Caco-2 (cell line): ENCODE results near the gene ZFYVE9. TPM values are rescaled to one million over a fixed set of nuclear protein-coding genes. Genes with fewer than 3 reads are reported as not detected.

ENCODE experiments used
- BruUV-seq: library from RNA; stranded (reverse); fragments of 400-500 nt; replicated peaks from 2 replicates; lab custom pipeline; 2021; lab: Mats Ljungman, UMichigan
- CTCF ChIA-PET: fragments of 300-600 bp; sonication (Branson Sonifier 250); formaldehyde crosslinking; loops from one replicate; lab custom pipeline; 2022; ENCODE audit warnings: antibody characterized with exemption; lab: Charles Lee
- POLR2A ChIA-PET: fragments of 300-600 bp; sonication (Branson Sonifier 250); formaldehyde crosslinking; loops from one replicate; lab custom pipeline; 2022; ENCODE audit warnings: antibody characterized with exemption; lab: Charles Lee
- DNase-seq, 2 experiments: peaks; one replicate each; pipeline versions ENCODE4 v3.0.0 to v3.0.0-alpha.2; 2020 to 2022
- H3K27me3 ChIP-seq: replicated peaks from 2 replicates; pipeline ENCODE4 v1.6.0; 2011; ENCODE audit warnings: low read length; ENCODE audit not compliant: control insufficient read depth, insufficient read depth
- H3K36me3 ChIP-seq: 2 replicates; pipeline ENCODE4 v1.5.1; 2011; ENCODE audit warnings: low read length; ENCODE audit not compliant: control insufficient read depth, insufficient read depth
- H3K4me1 ChIP-seq: fragments of 250-450 bp; sonication (Bioruptor Pico); 2 replicates; pipeline ENCODE4 v1.5.1; 2020; ENCODE audit warnings: mild to moderate bottlenecking
- H3K4me3 ChIP-seq: 2 replicates; pipeline ENCODE4 v1.5.1; 2011; ENCODE audit warnings: low read depth, mild to moderate bottlenecking, control low read depth, low read length
- H3K9me3 ChIP-seq: fragments of 250-450 bp; sonication (Bioruptor Pico); 2 replicates; pipeline ENCODE4 v1.5.1; 2020; ENCODE audit warnings: mild to moderate bottlenecking, moderate library complexity
- H3K27ac Mint-ChIP-seq: one replicate; pipeline ENCODE4 v1.8.0; 2022; ENCODE audit warnings: mixed read lengths; ENCODE audit not compliant: unreplicated experiment
- H3K27me3 Mint-ChIP-seq: one replicate; pipeline ENCODE4 v1.8.0; 2022; ENCODE audit warnings: mixed read lengths; ENCODE audit not compliant: insufficient read depth, unreplicated experiment
- H3K36me3 Mint-ChIP-seq: one replicate; pipeline ENCODE4 v1.8.0; 2022; ENCODE audit warnings: mild to moderate bottlenecking, mixed read lengths; ENCODE audit not compliant: insufficient read depth, unreplicated experiment
- H3K4me1 Mint-ChIP-seq: one replicate; pipeline ENCODE4 v1.8.0; 2022; ENCODE audit warnings: low read depth, mixed read lengths; ENCODE audit not compliant: unreplicated experiment
- H3K4me3 Mint-ChIP-seq: one replicate; pipeline ENCODE4 v1.8.0; 2022; ENCODE audit warnings: mild to moderate bottlenecking, moderate library complexity, mixed read lengths; ENCODE audit not compliant: unreplicated experiment
- H3K9me3 Mint-ChIP-seq: one replicate; pipeline ENCODE4 v1.8.0; 2022; ENCODE audit warnings: mixed read lengths; ENCODE audit not compliant: unreplicated experiment
- CTCF ChIP-seq, 2 experiments: fragments of 200-600 bp in 1 of 2; IDR thresholded peaks; 1 replicate in 1 of 2; 2 replicates in 1 of 2; pipeline versions ENCODE4 v1.5.1 to v1.8.0; 2011 to 2022; ENCODE audit warnings: antibody characterized with exemption in 1 of 2, control low read depth in 1 of 2, inconsistent platforms in 1 of 2, low read depth in 1 of 2, low read length in 1 of 2, mild to moderate bottlenecking in 1 of 2, moderate library complexity in 1 of 2; ENCODE audit not compliant: insufficient read depth in 1 of 2, severe bottlenecking in 1 of 2, unreplicated experiment in 1 of 2
- intact Hi-C: fragments of 100-400 bp; cut with micrococcal nuclease; formaldehyde crosslinking; loops from one replicate; pipeline ENCODE4 v1.10.0; 2022; ENCODE audit not compliant: unreplicated experiment
- total RNA-seq: library from RNA; stranded (reverse); gene quantifications from 2 replicates; pipeline ENCODE4 v1.2.3, GENCODE V29; 2022

ZFYVE9 gene
- total RNA-seq, 1 experiment from 2014 or later: 18.4 TPM

- no peaks in the 10 kb centered on the region for H3K36me3 Mint-ChIP-seq
These were observed 9.1 kb downstream of the ZFYVE9 start for GRCh38 chr1:52150946-52151345.

GRCh38 chr1:52152572-52152971, 10.7 kb downstream of the ZFYVE9 start:
- Histone ChIP-seq H3K4me1 (no peaks in the 10 kb centered on the region), H3K36me3 (no peaks in the 10 kb centered on the region), H3K9me3 (no peaks in the 10 kb centered on the region), H3K27me3 (no peaks in the 10 kb centered on the region), H3K4me3 (no peak overlapping the region)
- DNase-seq: no peak
- no peaks in the 10 kb centered on the region for H3K9me3 Mint-ChIP-seq
- CTCF ChIA-PET: no interaction called here
- no peaks in the 10 kb centered on the region for H3K4me1 Mint-ChIP-seq
- POLR2A ChIA-PET: no interaction called here
- no peaks in the 10 kb centered on the region for H3K36me3 Mint-ChIP-seq
- no TSS peak for BruUV-seq
- H3K27me3 Mint-ChIP-seq: no peaks in the 10 kb centered on the region
- H3K4me3 Mint-ChIP-seq: no peak overlapping the region
- no peak for TF ChIP-seq CTCF (IDR thresholded peaks at IDR 0.05; ENCODE audit: insufficient read depth in 1 of 2, low read depth in 1 of 2, low read length in 1 of 2, severe bottlenecking in 1 of 2, unreplicated experiment in 1 of 2)
- H3K27ac Mint-ChIP-seq: peak overlapping the region; percentile 41
- intact Hi-C loops: no loop called here

More at GRCh38 chr1:52150946-52151345, 9.1 kb downstream of the ZFYVE9 start:
- DNase-seq: no peak
- intact Hi-C loops: no loop called here
- no peak for TF ChIP-seq CTCF (IDR thresholded peaks at IDR 0.05; ENCODE audit: insufficient read depth in 1 of 2, low read depth in 1 of 2, low read length in 1 of 2, severe bottlenecking in 1 of 2, unreplicated experiment in 1 of 2)
- POLR2A ChIA-PET: no interaction called here
- Mint-ChIP-seq H3K4me1 (no peaks in the 10 kb centered on the region), H3K4me3 (no peak overlapping the region), H3K27ac (no peak overlapping the region), H3K9me3 (no peaks in the 10 kb centered on the region), H3K27me3 (no peaks in the 10 kb centered on the region)
- CTCF ChIA-PET: interaction anchor here (0.7 kb wide), 1 partner anchor 993 kb away, joined by 4 read pairs; no protein-coding TSS in a partner anchor
- no peaks in the 10 kb centered on the region for H3K9me3 ChIP-seq
- BruUV-seq: no TSS peak
- H3K27me3 ChIP-seq: no peaks in the 10 kb centered on the region
- H3K4me1 ChIP-seq: no peaks in the 10 kb centered on the region
- H3K4me3 ChIP-seq: no peak overlapping the region
- no peaks in the 10 kb centered on the region for H3K36me3 ChIP-seq

- no peaks in the 10 kb centered on the region for H3K27me3 Mint-ChIP-seq
- H3K4me3 Mint-ChIP-seq: no peak overlapping the region
- no peaks in the 10 kb centered on the region for H3K9me3 ChIP-seq
- no peak overlapping the region for H3K4me3 ChIP-seq
- ChIA-PET CTCF (interaction anchor here (0.6 kb wide), 1 partner anchor 10 kb away, joined by 3 read pairs; no protein-coding TSS in a partner anchor), POLR2A (no interaction called here)
- H3K36me3 ChIP-seq: no peaks in the 10 kb centered on the region
- H3K4me1 Mint-ChIP-seq: no peaks in the 10 kb centered on the region
- peak overlapping the region; percentile 41 for H3K27ac Mint-ChIP-seq
- BruUV-seq: no TSS peak
- H3K9me3 Mint-ChIP-seq: no peaks in the 10 kb centered on the region
- no peaks in the 10 kb centered on the region for H3K36me3 Mint-ChIP-seq
- no peaks in the 10 kb centered on the region for H3K4me1 ChIP-seq
- intact Hi-C loops: no loop called here
- H3K27me3 ChIP-seq: no peaks in the 10 kb centered on the region
- no peak for TF ChIP-seq CTCF (IDR thresholded peaks at IDR 0.05; ENCODE audit: insufficient read depth in 1 of 2, low read depth in 1 of 2, low read length in 1 of 2, severe bottlenecking in 1 of 2, unreplicated experiment in 1 of 2)
- DNase-seq: no peak
These were observed 11.1 kb downstream of the ZFYVE9 start for GRCh38 chr1:52153010-52153409.
